K562 (cell line): ENCODE measurements around the gene CAMSAP3. TPM values are rescaled to one million over a fixed set of nuclear protein-coding genes. Genes with fewer than 3 reads are reported as not detected.

Experiments used
- ARHGAP35 ChIP-seq: fragments of 450-650 bp; IDR thresholded peaks from 2 replicates; pipeline ENCODE4 v1.6.1; 2018; ENCODE audit not compliant: partially characterized antibody
- DNMT1 ChIP-seq: fragments of 450-650 bp; IDR thresholded peaks from 2 replicates; pipeline ENCODE4 v1.6.1; 2016; ENCODE audit warnings: antibody characterized with exemption, mild to moderate bottlenecking
- GMEB1 ChIP-seq: fragments of 250-450 bp; sonication (Bioruptor Pico); IDR thresholded peaks from 2 replicates; pipeline ENCODE4 v1.4.0; 2020; ENCODE audit warnings: mild to moderate bottlenecking
- HCFC1 ChIP-seq: IDR thresholded peaks from 2 replicates; pipeline ENCODE4 v1.6.1; 2012; ENCODE audit warnings: low read depth, low read length, improper control_type of control experiment
- JUNB ChIP-seq: fragments of 450-650 bp; formaldehyde crosslinking; conservative IDR thresholded peaks from 2 replicates; pipeline ENCODE4 v1.4.0; 2020; ENCODE audit warnings: mild to moderate bottlenecking
- KLF10 ChIP-seq: fragments of 250-450 bp; sonication (Bioruptor Pico); IDR thresholded peaks from 2 replicates; pipeline ENCODE4 v1.6.1; 2021; ENCODE audit warnings: matching md5 sums
- MAFF ChIP-seq: IDR thresholded peaks from 2 replicates; pipeline ENCODE4 v1.6.1; 2012; ENCODE audit warnings: low read length, improper control_type of control experiment
- MCM3 ChIP-seq: fragments of 450-650 bp; IDR thresholded peaks from 2 replicates; pipeline ENCODE4 v1.6.1; 2016
- NFE2 ChIP-seq: IDR thresholded peaks from 2 replicates; pipeline ENCODE4 v1.6.1; 2014; ENCODE audit warnings: antibody characterized with exemption, low read depth
- RERE ChIP-seq: sonication (generic); formaldehyde crosslinking; IDR thresholded peaks from 2 replicates; pipeline ENCODE4 v1.8.0; 2023; ENCODE audit warnings: missing genetic modification reagents, mild to moderate bottlenecking, borderline replicate concordance
- RFX5 ChIP-seq: IDR thresholded peaks from 2 replicates; pipeline ENCODE4 v1.6.1; 2011; ENCODE audit warnings: low read depth, mild to moderate bottlenecking, improper control_type of control experiment, low read length
- SMAD2 ChIP-seq: fragments of 150-350 bp; IDR thresholded peaks from 2 replicates; pipeline ENCODE4 v1.6.1; 2014; ENCODE audit warnings: low read depth, mild to moderate bottlenecking, low read length
- SMAD3 ChIP-seq: fragments of 450-650 bp; formaldehyde crosslinking; conservative IDR thresholded peaks from 2 replicates; pipeline ENCODE4 v1.4.0; 2020; ENCODE audit warnings: mild to moderate bottlenecking
- SRSF9 ChIP-seq: fragments of 200-400 bp; formaldehyde crosslinking; IDR thresholded peaks from 2 replicates; pipeline ENCODE4 v1.6.1; 2017; ENCODE audit warnings: low read depth, low read length, borderline replicate concordance
- U2AF1 ChIP-seq: fragments of 200-400 bp; formaldehyde crosslinking; optimal IDR thresholded peaks from 2 replicates; pipeline ENCODE3; 2017; ENCODE audit warnings: mild to moderate bottlenecking, low read depth, low read length, moderate library complexity
- ZMIZ1 ChIP-seq, 2 experiments: fragments of 150-350 bp in 1 of 2; IDR thresholded peaks; 2 replicates each; pipeline ENCODE4 v1.6.1; 2012 to 2016; ENCODE audit warnings: low read depth in 2 of 2, low read length in 2 of 2, mild to moderate bottlenecking in 1 of 2, moderate library complexity in 1 of 2
- ZNF639 ChIP-seq, 2 experiments: fragments of 200-800 bp in 1 of 2; sonication (Bioruptor generic) in 1 of 2; sonication (generic) in 1 of 2; formaldehyde crosslinking in 1 of 2; IDR thresholded peaks in 1 of 2; conservative IDR thresholded peaks in 1 of 2; 2 replicates each; pipeline versions ENCODE4 v1.5.0 to v1.6.1; 2016 to 2020; ENCODE audit warnings: missing compliant biosample characterization in 1 of 2, missing genetic modification characterization in 1 of 2, missing genetic modification reagents in 1 of 2
- polyA plus RNA-seq, 8 experiments: library from polyadenylated mRNA; depleted of rRNA in 4 of 8; stranded (reverse) in 5 of 8; unstranded in 3 of 8; fragments of >200 nt; fragmentation: Nextera tagmentation in 2 of 8; fragmentation: Illumina TruSeq in 1 of 8; extraction: Ambion mirVana in 2 of 8; extraction: Trizol in 1 of 8; gene quantifications; 2 replicates each; pipeline versions ENCODE4 v1.2.1 to v1.2.3, GENCODE V29; 2011 to 2014; ENCODE audit warnings: inconsistent platforms in 1 of 8, missing spikeins in 1 of 8
- total RNA-seq, 7 experiments: library from RNA; depleted of rRNA in 6 of 7; stranded (reverse); fragments of >200 nt in 6 of 7; fragmentation: Illumina TruSeq in 2 of 7; extraction: Trizol in 2 of 7; gene quantifications; 2 replicates each; pipeline versions ENCODE4 v1.2.1 to v1.2.3, GENCODE V29; 2011 to 2021; ENCODE audit warnings: low replicate concordance in 1 of 7

Gene CAMSAP3
- total and polyA plus RNA-seq, 9 of the 15 experiments (the other 6 are each of a cell fraction or from before 2014, with no cell fraction given) = 0.01 to 0.89 (median 0.22) TPM; not detected in 1

GRCh38 chr19:7652061-7652641 lies 56.5 kb downstream of the CAMSAP3 start (continued):
- no peak for TF ChIP-seq ZMIZ1 (IDR thresholded peaks at IDR 0.05; ENCODE audit: low read depth in 2 of 2, low read length in 2 of 2)
- TF ChIP-seq HCFC1 = no peak
- TF ChIP-seq RERE (CRISPR knock-in tag) = no peak
- TF ChIP-seq SMAD3 (CRISPR knock-in tag) = no peak
- TF ChIP-seq JUNB (CRISPR knock-in tag) = no peak
- TF ChIP-seq MCM3 = no peak
- TF ChIP-seq MAFF = no peak
- no peak for TF ChIP-seq U2AF1
- TF ChIP-seq ZNF639 (CRISPR knock-in tag; conservative IDR thresholded peaks at IDR 0.05 in 1 of 2, IDR thresholded peaks at IDR 0.05 in 1 of 2) = no peak
- no peak for TF ChIP-seq RFX5
- no peak for TF ChIP-seq NFE2
- TF ChIP-seq KLF10 = no peak
- TF ChIP-seq GMEB1 (CRISPR knock-in tag) = no peak
- no peak for TF ChIP-seq ARHGAP35
- no peak for TF ChIP-seq SMAD2
- TF ChIP-seq SRSF9 = no peak
- TF ChIP-seq DNMT1 = no peak
